Cardiac fibroblast (primary cell): ENCODE results near the gene KMT2C.
"Not testable (repeated sequence)": the region's sequence is repeated elsewhere in the genome, so short reads cannot be mapped to it uniquely, and the experiment has no call there.

ENCODE experiments used
- DNase-seq, 2 donors: peaks; one replicate each; pipeline versions ENCODE4 v3.0.0 to v3.0.0-alpha.2; 2010; ENCODE audit warnings: low read depth in 2 of 2
- H3K4me3 ChIP-seq, 2 donors: replicated peaks in 1 of 2; 1 replicate in 1 of 2; 2 replicates in 1 of 2; pipeline ENCODE4 v1.5.1; 2011; ENCODE audit warnings: low read depth in 2 of 2, low read length in 2 of 2, mild to moderate bottlenecking in 2 of 2, moderate library complexity in 1 of 2
- TF ChIP-seq, protein P1 (sequence below): IDR thresholded peaks from one replicate; pipeline ENCODE4 v1.5.1; 2011; ENCODE audit warnings: low read depth, mild to moderate bottlenecking, low read length, inconsistent platforms

Gene KMT2C

DNA sequence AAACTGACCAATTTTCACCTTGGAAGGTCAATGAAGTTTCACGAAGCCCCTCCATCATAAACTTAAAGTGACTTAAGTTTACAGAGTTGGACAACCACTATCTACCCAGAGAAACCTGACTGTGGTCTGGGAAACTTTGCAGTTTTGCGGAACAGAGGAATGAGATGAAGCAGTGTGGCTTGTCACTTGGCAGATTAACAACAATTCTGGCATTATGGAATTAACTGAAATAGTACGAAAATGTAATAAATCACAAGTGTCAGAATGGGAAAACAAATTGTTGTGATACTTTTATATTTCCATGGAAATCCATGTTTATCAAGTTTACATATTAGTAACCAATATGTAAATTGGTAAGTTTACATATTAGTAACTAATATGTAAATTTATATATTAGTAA, 4.9 kb downstream of the KMT2C start:
- H3K4me3 ChIP-seq = no peak overlapping the region
- no peak for DNase-seq
- TF ChIP-seq, protein P1, sequence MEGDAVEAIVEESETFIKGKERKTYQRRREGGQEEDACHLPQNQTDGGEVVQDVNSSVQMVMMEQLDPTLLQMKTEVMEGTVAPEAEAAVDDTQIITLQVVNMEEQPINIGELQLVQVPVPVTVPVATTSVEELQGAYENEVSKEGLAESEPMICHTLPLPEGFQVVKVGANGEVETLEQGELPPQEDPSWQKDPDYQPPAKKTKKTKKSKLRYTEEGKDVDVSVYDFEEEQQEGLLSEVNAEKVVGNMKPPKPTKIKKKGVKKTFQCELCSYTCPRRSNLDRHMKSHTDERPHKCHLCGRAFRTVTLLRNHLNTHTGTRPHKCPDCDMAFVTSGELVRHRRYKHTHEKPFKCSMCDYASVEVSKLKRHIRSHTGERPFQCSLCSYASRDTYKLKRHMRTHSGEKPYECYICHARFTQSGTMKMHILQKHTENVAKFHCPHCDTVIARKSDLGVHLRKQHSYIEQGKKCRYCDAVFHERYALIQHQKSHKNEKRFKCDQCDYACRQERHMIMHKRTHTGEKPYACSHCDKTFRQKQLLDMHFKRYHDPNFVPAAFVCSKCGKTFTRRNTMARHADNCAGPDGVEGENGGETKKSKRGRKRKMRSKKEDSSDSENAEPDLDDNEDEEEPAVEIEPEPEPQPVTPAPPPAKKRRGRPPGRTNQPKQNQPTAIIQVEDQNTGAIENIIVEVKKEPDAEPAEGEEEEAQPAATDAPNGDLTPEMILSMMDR = no peak

- DNase-seq, H3K4me3 ChIP-seq: not testable (repeated sequence)
These were observed 5.7 kb downstream of the KMT2C start for GRCh38 chr7:152430118-152430517.

GRCh38 chr7:152424348-152425108, 11.3 kb downstream of the KMT2C start:
- peak in 1 of 2 donors; percentile 81 for DNase-seq
- H3K4me3 ChIP-seq = no peak overlapping the region
- TF ChIP-seq, protein P1 = no peak

GRCh38 chr7:152423991-152424347, 11.8 kb downstream of the KMT2C start:
- DNase-seq = no peak
- TF ChIP-seq, protein P1 = no peak
- no peak overlapping the region for H3K4me3 ChIP-seq

DNA sequence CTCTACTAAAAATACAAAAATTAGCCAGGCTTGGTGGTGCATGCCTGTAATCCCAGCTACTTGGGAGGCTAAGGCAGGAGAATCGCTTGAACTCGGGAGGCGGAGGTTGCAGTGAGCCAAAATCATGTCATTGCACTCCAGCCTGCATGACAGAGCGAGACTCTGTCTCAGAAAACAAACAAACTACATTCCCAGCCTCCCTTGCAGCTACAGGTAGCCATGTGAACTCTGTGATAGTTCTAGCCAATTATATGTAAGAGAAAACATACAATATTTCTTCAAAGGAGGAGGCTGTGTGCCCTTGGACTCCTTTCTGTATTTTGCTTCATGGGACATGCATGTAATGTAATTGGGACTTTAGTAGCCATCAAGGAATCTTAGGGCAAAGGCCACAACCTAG, 12.6 kb downstream of the KMT2C start:
- H3K4me3 ChIP-seq, DNase-seq: not testable (repeated sequence)

DNA sequence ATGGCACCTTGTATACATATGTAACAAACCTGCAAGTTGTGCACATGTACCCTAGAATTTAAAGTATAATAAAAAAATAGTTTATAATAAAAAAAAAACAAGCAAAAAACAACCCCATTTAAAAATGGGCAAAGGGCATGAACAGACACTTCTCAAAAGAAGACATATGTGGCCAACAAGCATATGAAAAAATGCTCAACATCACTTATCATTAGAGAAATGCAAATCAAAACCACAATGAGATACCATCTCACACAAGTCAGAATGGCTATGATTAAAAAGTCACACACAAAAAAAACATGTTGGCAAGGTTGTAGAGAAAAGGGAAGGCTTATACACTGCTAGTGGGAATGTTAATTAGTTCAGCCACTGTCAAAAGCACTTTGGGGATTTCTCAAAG, 14.9 kb downstream of the KMT2C start:
- not testable (repeated sequence) for DNase-seq, H3K4me3 ChIP-seq

DNA sequence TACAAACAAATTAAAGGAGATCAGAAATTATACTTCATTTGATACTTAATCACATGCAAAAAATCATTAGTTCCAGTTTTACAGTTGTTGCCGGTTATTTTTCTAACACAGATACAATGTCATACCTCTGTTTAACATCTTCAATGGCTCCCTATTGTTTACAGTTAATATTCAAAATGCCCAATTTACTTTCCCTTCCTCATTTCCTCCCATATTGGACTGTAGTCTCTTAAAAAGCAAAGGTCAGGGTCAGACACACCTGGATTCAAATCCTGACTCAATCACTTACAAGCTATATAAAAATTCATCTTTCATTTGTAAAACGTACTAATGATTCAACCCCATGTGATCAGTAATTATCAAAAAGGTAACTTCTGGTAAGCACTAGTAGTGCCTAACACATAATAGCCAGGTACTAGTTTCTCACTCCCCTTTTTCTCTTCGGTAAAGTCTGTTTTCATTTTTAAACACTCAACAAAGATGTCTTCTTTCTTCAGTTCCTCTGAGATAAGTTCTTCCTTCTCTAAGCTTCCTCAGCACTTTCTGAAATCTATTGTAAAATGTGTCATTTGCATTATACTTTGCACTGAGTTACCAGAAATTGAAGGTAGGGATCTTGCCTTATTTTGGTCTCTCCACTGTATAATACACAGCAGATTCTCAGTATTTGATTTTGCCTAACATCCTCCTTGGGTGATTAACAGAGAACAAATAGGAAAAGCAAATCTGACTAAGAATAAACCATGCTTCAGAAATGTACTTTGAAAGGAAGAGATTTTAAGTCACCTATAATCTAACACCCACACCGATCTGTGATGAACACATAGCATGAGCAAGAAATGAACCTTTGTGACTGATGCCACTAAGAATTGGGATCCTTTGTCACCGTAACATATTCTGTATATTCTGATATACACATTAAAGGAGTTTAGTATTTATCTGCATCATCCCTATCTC, 16.1 kb downstream of the KMT2C start:
- TF ChIP-seq, protein P1 = no peak
- no peak for DNase-seq
- no peak overlapping the region for H3K4me3 ChIP-seq

- H3K4me3 ChIP-seq = no peak overlapping the region
- no peak for DNase-seq
- TF ChIP-seq, protein P1 = no peak
These were observed 21.0 kb downstream of the KMT2C start for GRCh38 chr7:152414779-152415178.
